ENCODE data around the gene NIN. TPM values are rescaled to one million over a fixed set of nuclear protein-coding genes. Genes with fewer than 3 reads are reported as not detected.

Gene NIN
- total and polyA plus RNA-seq, 2 donors (not counting 1 experiment from before 2014, with no cell fraction given) = 22.8 to 37.5 TPM

- TF ChIP-seq EZH2 (IDR thresholded peaks at IDR 0.05; ENCODE audit: low read length, missing control alignments) = no peak
- no peak for TF ChIP-seq CTCF (conservative IDR thresholded peaks at IDR 0.05 in 1 of 2, IDR thresholded peaks at IDR 0.05 in 1 of 2; ENCODE audit: low read depth in 1 of 2, low read length in 2 of 2)
- H3K9ac ChIP-seq (ENCODE audit: insufficient read depth, low read length) = no peak overlapping the region
These were observed 7.8 kb downstream of the NIN start for GRCh38 chr14:50823051-50823761.

GRCh38 chr14:50822501-50823042 is 8.4 kb downstream of the NIN start:
- peaks cover 12% of the 10 kb centered on the region for H3K4me1 ChIP-seq (ENCODE audit: control insufficient read depth, extremely low read depth, insufficient read depth, low read length)
- H3K36me3 ChIP-seq (ENCODE audit: control insufficient read depth, insufficient read depth, low read length) = peaks cover 2% of the 10 kb centered on the region
- no peak for DNase-seq (ENCODE audit: low read depth in 2 of 2)
- TF ChIP-seq CTCF (conservative IDR thresholded peaks at IDR 0.05 in 1 of 2, IDR thresholded peaks at IDR 0.05 in 1 of 2; ENCODE audit: low read depth in 1 of 2, low read length in 2 of 2) (no peak), EZH2 (IDR thresholded peaks at IDR 0.05; ENCODE audit: low read length, missing control alignments) (no peak)
- no peak overlapping the region for H3K27ac ChIP-seq (ENCODE audit: insufficient read depth, low read length)
- peaks cover 59% of the 10 kb centered on the region for H3K79me2 ChIP-seq (ENCODE audit: control insufficient read depth, insufficient read depth, low read length)
- no peak overlapping the region for H3K9ac ChIP-seq (ENCODE audit: insufficient read depth, low read length)
- no peaks in the 10 kb centered on the region for H3K27me3 ChIP-seq (ENCODE audit: control insufficient read depth, insufficient read depth, low read length)
- no peaks in the 10 kb centered on the region for H3K9me3 ChIP-seq (ENCODE audit: control insufficient read depth, insufficient read depth, low read depth, low read length)
- H3K4me2 ChIP-seq (ENCODE audit: extremely low read depth, insufficient read depth, low read length) = no peak overlapping the region
- no peak overlapping the region for H3K4me3 ChIP-seq (replicated peaks in 1 of 4; ENCODE audit: control extremely low read depth in 1 of 4, insufficient read depth in 1 of 4, low read depth in 3 of 4, low read length in 4 of 4)
- H2AFZ ChIP-seq (ENCODE audit: low read length) = no peak overlapping the region
- no peaks in the 10 kb centered on the region for H4K20me1 ChIP-seq (ENCODE audit: control insufficient read depth, extremely low read depth, insufficient read depth, low read length)

More at GRCh38 chr14:50823051-50823761, 7.8 kb downstream of the NIN start:
- peaks cover 64% of the 10 kb centered on the region for H3K79me2 ChIP-seq (ENCODE audit: control insufficient read depth, insufficient read depth, low read length)
- H3K9me3 ChIP-seq (ENCODE audit: control insufficient read depth, insufficient read depth, low read depth, low read length) = no peaks in the 10 kb centered on the region
- no peak overlapping the region for H2AFZ ChIP-seq (ENCODE audit: low read length)
- peak overlapping the region in 1 of 4 experiments; percentile 11 for H3K4me3 ChIP-seq (replicated peaks in 1 of 4; ENCODE audit: control extremely low read depth in 1 of 4, insufficient read depth in 1 of 4, low read depth in 3 of 4, low read length in 4 of 4)
- H3K4me2 ChIP-seq (ENCODE audit: extremely low read depth, insufficient read depth, low read length) = peak overlapping the region; percentile 55
- peak overlapping the region; percentile 1 for H3K27ac ChIP-seq (ENCODE audit: insufficient read depth, low read length)
- no peaks in the 10 kb centered on the region for H4K20me1 ChIP-seq (ENCODE audit: control insufficient read depth, extremely low read depth, insufficient read depth, low read length)
- H3K36me3 ChIP-seq (ENCODE audit: control insufficient read depth, insufficient read depth, low read length) = peaks cover 2% of the 10 kb centered on the region
- no peaks in the 10 kb centered on the region for H3K27me3 ChIP-seq (ENCODE audit: control insufficient read depth, insufficient read depth, low read length)
- H3K4me1 ChIP-seq (ENCODE audit: control insufficient read depth, extremely low read depth, insufficient read depth, low read length) = peaks cover 12% of the 10 kb centered on the region
- DNase-seq (ENCODE audit: low read depth in 2 of 2) = peak; percentile 43 to 44

GRCh38 chr14:50821510-50822464 is 9.2 kb downstream of the NIN start:
- H4K20me1 ChIP-seq (ENCODE audit: control insufficient read depth, extremely low read depth, insufficient read depth, low read length) = no peaks in the 10 kb centered on the region
- no peaks in the 10 kb centered on the region for H3K27me3 ChIP-seq (ENCODE audit: control insufficient read depth, insufficient read depth, low read length)
- H2AFZ ChIP-seq (ENCODE audit: low read length) = no peak overlapping the region
- DNase-seq (ENCODE audit: low read depth in 2 of 2) = no peak
- no peak overlapping the region for H3K4me3 ChIP-seq (replicated peaks in 1 of 4; ENCODE audit: control extremely low read depth in 1 of 4, insufficient read depth in 1 of 4, low read depth in 3 of 4, low read length in 4 of 4)
- no peak overlapping the region for H3K27ac ChIP-seq (ENCODE audit: insufficient read depth, low read length)
- no peak overlapping the region for H3K4me2 ChIP-seq (ENCODE audit: extremely low read depth, insufficient read depth, low read length)
- TF ChIP-seq CTCF (conservative IDR thresholded peaks at IDR 0.05 in 1 of 2, IDR thresholded peaks at IDR 0.05 in 1 of 2; ENCODE audit: low read depth in 1 of 2, low read length in 2 of 2) (no peak), EZH2 (IDR thresholded peaks at IDR 0.05; ENCODE audit: low read length, missing control alignments) (no peak)
- H3K79me2 ChIP-seq (ENCODE audit: control insufficient read depth, insufficient read depth, low read length) = peaks cover 54% of the 10 kb centered on the region
- H3K9me3 ChIP-seq (ENCODE audit: control insufficient read depth, insufficient read depth, low read depth, low read length) = no peaks in the 10 kb centered on the region
- H3K9ac ChIP-seq (ENCODE audit: insufficient read depth, low read length) = no peak overlapping the region
- peaks cover 2% of the 10 kb centered on the region for H3K36me3 ChIP-seq (ENCODE audit: control insufficient read depth, insufficient read depth, low read length)
- peaks cover 12% of the 10 kb centered on the region for H3K4me1 ChIP-seq (ENCODE audit: control insufficient read depth, extremely low read depth, insufficient read depth, low read length)
